K562 (cell line): Measurements from ENCODE around the gene RARG. TPM values are rescaled to one million over a fixed set of nuclear protein-coding genes. Genes with fewer than 3 reads are reported as not detected.

Experiments
- AFF1 ChIP-seq, 2 experiments: fragments of 450-650 bp; IDR thresholded peaks; 2 replicates each; pipeline ENCODE4 v1.6.1; 2018; ENCODE audit warnings: mild to moderate bottlenecking in 2 of 2, low read depth in 1 of 2; ENCODE audit not compliant: partially characterized antibody in 2 of 2
- EHMT2 ChIP-seq: fragments of 450-650 bp; IDR thresholded peaks from 2 replicates; pipeline ENCODE4 v1.6.1; 2018; ENCODE audit warnings: antibody characterized with exemption
- FOXA3 ChIP-seq, 2 experiments: fragments of 450-650 bp in 1 of 2; sonication (generic) in 1 of 2; formaldehyde crosslinking; IDR thresholded peaks in 1 of 2; conservative IDR thresholded peaks in 1 of 2; 2 replicates each; pipeline versions ENCODE4 v1.4.0 to v1.8.0; 2020 to 2022; ENCODE audit warnings: mild to moderate bottlenecking in 2 of 2, missing genetic modification reagents in 1 of 2
- MAFG ChIP-seq: fragments of 450-650 bp; conservative IDR thresholded peaks from 2 replicates; pipeline ENCODE4 v1.6.1; 2016; ENCODE audit warnings: missing genetic modification characterization, missing compliant biosample characterization
- NCOA4 ChIP-seq: fragments of 450-650 bp; IDR thresholded peaks from 2 replicates; pipeline ENCODE4 v1.6.1; 2018; ENCODE audit warnings: mild to moderate bottlenecking; ENCODE audit not compliant: partially characterized antibody
- ZNF609 ChIP-seq: sonication (generic); formaldehyde crosslinking; IDR thresholded peaks from 2 replicates; pipeline ENCODE4 v1.8.1; 2023; ENCODE audit warnings: missing genetic modification reagents, mild to moderate bottlenecking, borderline replicate concordance
- ZNF764 ChIP-seq: fragments of 250-450 bp; sonication (Bioruptor Pico); IDR thresholded peaks from 2 replicates; pipeline ENCODE4 v1.4.0; 2020; ENCODE audit warnings: low read depth, mild to moderate bottlenecking, moderate library complexity
- polyA plus RNA-seq, 8 experiments: library from polyadenylated mRNA; depleted of rRNA in 4 of 8; stranded (reverse) in 5 of 8; unstranded in 3 of 8; fragments of >200 nt; fragmentation: Nextera tagmentation in 2 of 8; fragmentation: Illumina TruSeq in 1 of 8; extraction: Ambion mirVana in 2 of 8; extraction: Trizol in 1 of 8; gene quantifications; 2 replicates each; pipeline versions ENCODE4 v1.2.1 to v1.2.3, GENCODE V29; 2011 to 2014; ENCODE audit warnings: inconsistent platforms in 1 of 8, missing spikeins in 1 of 8
- total RNA-seq, 7 experiments: library from RNA; depleted of rRNA in 6 of 7; stranded (reverse); fragments of >200 nt in 6 of 7; fragmentation: Illumina TruSeq in 2 of 7; extraction: Trizol in 2 of 7; gene quantifications; 2 replicates each; pipeline versions ENCODE4 v1.2.1 to v1.2.3, GENCODE V29; 2011 to 2021; ENCODE audit warnings: low replicate concordance in 1 of 7

Gene RARG
- total and polyA plus RNA-seq, 9 of the 15 experiments (the other 6 are each of a cell fraction or from before 2014, with no cell fraction given), result 0.18 to 7.6 (median 3.8) TPM

GRCh38 chr12:53268630-53269562 lies 36.9 kb upstream of the RARG start (continued):
- TF ChIP-seq ZNF764 (CRISPR knock-in tag) (no peak), MAFG (tag) (no peak), EHMT2 (no peak), FOXA3 (CRISPR knock-in tag; conservative IDR thresholded peaks at IDR 0.05 in 1 of 2, IDR thresholded peaks at IDR 0.05 in 1 of 2) (no peak), AFF1 (IDR thresholded peaks at IDR 0.05; ENCODE audit: low read depth in 1 of 2, partially characterized antibody in 2 of 2) (no peak), ZNF609 (CRISPR knock-in tag) (no peak), NCOA4 (no peak)
